Measurements from ENCODE around the gene DCDC2.

- TF ChIP-seq POLR2A (IDR thresholded peaks at IDR 0.05) = no peak
- TF ChIP-seq, protein P1, sequence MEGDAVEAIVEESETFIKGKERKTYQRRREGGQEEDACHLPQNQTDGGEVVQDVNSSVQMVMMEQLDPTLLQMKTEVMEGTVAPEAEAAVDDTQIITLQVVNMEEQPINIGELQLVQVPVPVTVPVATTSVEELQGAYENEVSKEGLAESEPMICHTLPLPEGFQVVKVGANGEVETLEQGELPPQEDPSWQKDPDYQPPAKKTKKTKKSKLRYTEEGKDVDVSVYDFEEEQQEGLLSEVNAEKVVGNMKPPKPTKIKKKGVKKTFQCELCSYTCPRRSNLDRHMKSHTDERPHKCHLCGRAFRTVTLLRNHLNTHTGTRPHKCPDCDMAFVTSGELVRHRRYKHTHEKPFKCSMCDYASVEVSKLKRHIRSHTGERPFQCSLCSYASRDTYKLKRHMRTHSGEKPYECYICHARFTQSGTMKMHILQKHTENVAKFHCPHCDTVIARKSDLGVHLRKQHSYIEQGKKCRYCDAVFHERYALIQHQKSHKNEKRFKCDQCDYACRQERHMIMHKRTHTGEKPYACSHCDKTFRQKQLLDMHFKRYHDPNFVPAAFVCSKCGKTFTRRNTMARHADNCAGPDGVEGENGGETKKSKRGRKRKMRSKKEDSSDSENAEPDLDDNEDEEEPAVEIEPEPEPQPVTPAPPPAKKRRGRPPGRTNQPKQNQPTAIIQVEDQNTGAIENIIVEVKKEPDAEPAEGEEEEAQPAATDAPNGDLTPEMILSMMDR (IDR thresholded peaks at IDR 0.05) = no peak
These were observed 84.6 kb downstream of the DCDC2 start for GRCh38 chr6:24273096-24273870.
